Measurements from ENCODE around the gene ZFAND3. TPM values are rescaled to one million over a fixed set of nuclear protein-coding genes. Genes with fewer than 3 reads are reported as not detected.
A peak's percentile ranks its signal among the peaks of the same experiment; 100 is the strongest.

The ZFAND3 gene
- total RNA-seq, 1 experiment from 2014 or later, result 75.0 TPM

DNA sequence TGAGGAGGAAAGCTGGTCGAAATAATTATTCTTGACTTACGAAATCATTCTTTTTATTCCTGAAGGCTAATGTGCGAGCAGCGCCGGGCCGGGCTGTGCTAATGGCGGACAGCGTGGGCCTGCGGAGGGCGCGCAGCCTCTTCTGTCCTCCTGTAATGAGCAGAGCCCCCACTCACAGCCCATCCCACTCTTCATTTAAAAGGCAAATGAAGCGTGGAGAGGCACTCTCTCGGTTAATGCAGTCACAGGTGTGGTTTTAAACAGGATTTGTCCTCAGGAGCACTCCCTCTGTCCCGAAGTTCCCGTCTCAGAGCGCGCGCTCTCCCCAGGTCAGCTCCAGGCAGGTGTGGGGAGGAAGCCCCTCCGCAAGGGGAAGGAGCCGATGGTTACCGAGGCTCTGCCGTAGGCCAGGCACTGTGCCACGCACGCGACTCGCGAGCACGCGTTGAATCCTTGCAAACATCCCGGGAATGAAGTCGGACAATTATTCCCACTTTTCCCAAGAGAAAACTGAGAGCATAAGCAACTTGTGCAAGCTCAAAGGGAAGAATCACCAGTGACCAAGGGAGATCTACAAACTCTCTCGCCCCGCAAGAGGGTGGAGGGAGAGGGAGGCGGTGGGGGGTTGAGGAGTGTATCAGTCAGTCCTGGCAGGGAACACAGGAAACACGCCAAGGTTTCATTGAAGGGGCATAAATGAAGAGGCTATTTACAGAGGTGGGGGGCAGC, 35.5 kb upstream of the ZFAND3 start:
- Mint-ChIP-seq H3K4me1 (ENCODE audit: low read depth, unreplicated experiment) (peaks cover 29% of the 10 kb centered on the region), H3K27me3 (ENCODE audit: unreplicated experiment) (peaks cover 32% of the 10 kb centered on the region), H3K4me3 (ENCODE audit: low read depth, unreplicated experiment) (peak overlapping the region; percentile 57), H3K9me3 (ENCODE audit: low read depth, unreplicated experiment) (no peaks in the 10 kb centered on the region), H3K36me3 (ENCODE audit: insufficient read depth, unreplicated experiment) (no peaks in the 10 kb centered on the region), H3K27ac (ENCODE audit: unreplicated experiment) (no peak overlapping the region)
- BruUV-seq (replicated peaks), result no TSS peak
- CTCF ChIA-PET, result interaction anchor here (0.6 to 0.7 kb wide), 2 partner anchors 129 to 412 kb away, joined by 3 read pairs; no protein-coding TSS in a partner anchor
- intact Hi-C loops (cut with micrococcal nuclease; ENCODE audit: unreplicated experiment), result no loop called here
- TF ChIP-seq, protein P1, sequence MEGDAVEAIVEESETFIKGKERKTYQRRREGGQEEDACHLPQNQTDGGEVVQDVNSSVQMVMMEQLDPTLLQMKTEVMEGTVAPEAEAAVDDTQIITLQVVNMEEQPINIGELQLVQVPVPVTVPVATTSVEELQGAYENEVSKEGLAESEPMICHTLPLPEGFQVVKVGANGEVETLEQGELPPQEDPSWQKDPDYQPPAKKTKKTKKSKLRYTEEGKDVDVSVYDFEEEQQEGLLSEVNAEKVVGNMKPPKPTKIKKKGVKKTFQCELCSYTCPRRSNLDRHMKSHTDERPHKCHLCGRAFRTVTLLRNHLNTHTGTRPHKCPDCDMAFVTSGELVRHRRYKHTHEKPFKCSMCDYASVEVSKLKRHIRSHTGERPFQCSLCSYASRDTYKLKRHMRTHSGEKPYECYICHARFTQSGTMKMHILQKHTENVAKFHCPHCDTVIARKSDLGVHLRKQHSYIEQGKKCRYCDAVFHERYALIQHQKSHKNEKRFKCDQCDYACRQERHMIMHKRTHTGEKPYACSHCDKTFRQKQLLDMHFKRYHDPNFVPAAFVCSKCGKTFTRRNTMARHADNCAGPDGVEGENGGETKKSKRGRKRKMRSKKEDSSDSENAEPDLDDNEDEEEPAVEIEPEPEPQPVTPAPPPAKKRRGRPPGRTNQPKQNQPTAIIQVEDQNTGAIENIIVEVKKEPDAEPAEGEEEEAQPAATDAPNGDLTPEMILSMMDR (IDR thresholded peaks at IDR 0.05; ENCODE audit: unreplicated experiment), result no peak
- no peak for DNase-seq

DNA sequence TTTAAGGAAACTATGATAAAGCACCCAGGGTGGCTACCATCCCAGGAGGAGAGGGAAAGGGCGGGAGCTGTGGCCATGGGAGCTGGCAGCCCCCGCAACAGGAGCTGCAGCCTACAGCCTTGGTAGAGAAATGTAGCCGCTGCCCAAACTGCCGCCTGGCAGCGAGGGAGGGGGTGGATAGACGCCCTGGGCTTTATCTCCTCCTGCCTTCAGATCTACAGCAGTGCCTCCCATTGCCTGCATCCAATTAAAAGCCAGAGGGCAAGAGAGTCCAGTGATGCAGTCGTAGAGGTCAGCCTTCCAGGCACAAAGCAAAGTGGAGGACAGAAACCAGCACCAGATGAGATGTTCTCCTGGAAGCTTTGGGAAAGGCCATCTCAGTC, 35.0 kb upstream of the ZFAND3 start:
- no peak overlapping the region for H3K4me3 Mint-ChIP-seq (ENCODE audit: low read depth, unreplicated experiment)
- no TSS peak for BruUV-seq (replicated peaks)
- H3K4me1 Mint-ChIP-seq (ENCODE audit: low read depth, unreplicated experiment), result peaks cover 24% of the 10 kb centered on the region
- H3K27me3 Mint-ChIP-seq (ENCODE audit: unreplicated experiment), result peaks cover 32% of the 10 kb centered on the region
- H3K9me3 Mint-ChIP-seq (ENCODE audit: low read depth, unreplicated experiment), result no peaks in the 10 kb centered on the region
- CTCF ChIA-PET, result interaction anchor here (0.6 kb wide), 1 partner anchor 412 kb away, joined by 3 read pairs; no protein-coding TSS in a partner anchor
- no peaks in the 10 kb centered on the region for H3K36me3 Mint-ChIP-seq (ENCODE audit: insufficient read depth, unreplicated experiment)
- no peak for DNase-seq
- intact Hi-C loops (cut with micrococcal nuclease; ENCODE audit: unreplicated experiment), result no loop called here
- H3K27ac Mint-ChIP-seq (ENCODE audit: unreplicated experiment), result no peak overlapping the region
- TF ChIP-seq, protein P1 (IDR thresholded peaks at IDR 0.05; ENCODE audit: unreplicated experiment), result no peak

DNA sequence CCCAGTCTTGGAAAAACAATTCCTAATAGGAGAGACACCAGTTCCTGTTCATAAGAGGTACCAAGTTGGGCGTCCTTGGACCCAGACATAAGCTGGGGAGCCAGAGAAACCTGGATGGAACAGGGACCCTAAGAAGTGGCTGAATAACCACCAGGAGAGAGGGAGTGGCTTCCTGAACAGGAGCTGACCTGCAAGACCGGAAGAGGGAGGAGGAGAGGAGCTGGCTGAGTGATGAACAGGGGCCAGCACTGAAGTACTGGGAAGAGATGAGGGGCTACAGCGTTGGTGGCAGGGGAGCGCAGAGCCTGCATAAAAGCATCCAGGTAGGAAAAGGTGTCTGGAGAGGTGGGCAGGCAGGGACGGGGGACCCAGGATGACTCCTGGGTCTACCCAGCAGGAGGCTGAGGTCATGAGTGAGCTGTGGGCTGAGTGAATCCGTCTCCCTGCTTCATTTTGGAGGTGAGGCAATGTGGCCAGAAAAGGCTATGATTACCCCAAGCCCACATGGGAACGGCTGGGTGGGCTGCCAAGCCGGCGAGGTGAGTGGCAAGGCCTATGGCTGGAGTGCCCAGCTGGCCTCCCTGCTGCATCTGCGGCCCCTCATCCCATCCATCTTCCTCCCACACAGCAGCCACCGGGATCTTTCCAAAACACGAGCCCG, 34.4 kb upstream of the ZFAND3 start:
- H3K27ac Mint-ChIP-seq (ENCODE audit: unreplicated experiment), result no peak overlapping the region
- BruUV-seq (replicated peaks), result no TSS peak
- DNase-seq, result no peak
- TF ChIP-seq, protein P1 (IDR thresholded peaks at IDR 0.05; ENCODE audit: unreplicated experiment), result no peak
- H3K27me3 Mint-ChIP-seq (ENCODE audit: unreplicated experiment), result peaks cover 32% of the 10 kb centered on the region
- H3K4me3 Mint-ChIP-seq (ENCODE audit: low read depth, unreplicated experiment), result no peak overlapping the region
- CTCF ChIA-PET, result no interaction called here
- peaks cover 24% of the 10 kb centered on the region for H3K4me1 Mint-ChIP-seq (ENCODE audit: low read depth, unreplicated experiment)
- intact Hi-C loops (cut with micrococcal nuclease; ENCODE audit: unreplicated experiment), result no loop called here
- H3K9me3 Mint-ChIP-seq (ENCODE audit: low read depth, unreplicated experiment), result no peaks in the 10 kb centered on the region
- no peaks in the 10 kb centered on the region for H3K36me3 Mint-ChIP-seq (ENCODE audit: insufficient read depth, unreplicated experiment)

DNA sequence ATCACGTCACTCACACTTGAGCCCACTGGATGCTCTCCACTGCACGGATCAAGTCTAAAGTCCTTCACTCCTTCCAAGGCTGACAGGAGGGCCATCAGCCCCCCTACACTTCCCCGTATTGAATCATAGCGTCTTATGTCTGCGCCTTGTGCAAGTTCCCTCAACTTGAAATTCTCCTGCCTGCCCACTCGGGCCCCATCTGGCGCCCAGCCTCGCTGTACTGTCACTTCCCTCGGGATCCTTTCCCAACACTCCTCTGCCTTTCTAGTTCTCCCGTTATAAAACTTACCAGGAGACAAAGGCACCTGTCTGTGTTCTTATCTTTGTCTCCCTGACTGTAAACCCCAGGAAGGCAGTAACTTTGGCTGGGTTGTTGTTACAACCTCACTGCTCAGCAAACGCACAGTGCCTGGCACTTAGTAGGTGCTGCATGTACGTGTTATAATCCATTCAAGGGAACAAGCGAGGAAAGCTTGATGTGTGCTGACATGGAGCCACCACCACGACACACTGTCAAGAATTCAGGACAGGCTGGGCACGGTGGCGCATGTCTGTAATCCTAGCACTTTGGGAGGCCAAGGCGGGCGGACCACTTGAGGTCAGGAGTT, 33.8 kb upstream of the ZFAND3 start:
- Mint-ChIP-seq H3K27ac (ENCODE audit: unreplicated experiment) (no peak overlapping the region), H3K9me3 (ENCODE audit: low read depth, unreplicated experiment) (no peaks in the 10 kb centered on the region), H3K27me3 (ENCODE audit: unreplicated experiment) (peaks cover 32% of the 10 kb centered on the region), H3K36me3 (ENCODE audit: insufficient read depth, unreplicated experiment) (no peaks in the 10 kb centered on the region), H3K4me1 (ENCODE audit: low read depth, unreplicated experiment) (peaks cover 27% of the 10 kb centered on the region), H3K4me3 (ENCODE audit: low read depth, unreplicated experiment) (no peak overlapping the region)
- DNase-seq, result no peak
- intact Hi-C loops (cut with micrococcal nuclease; ENCODE audit: unreplicated experiment), result no loop called here
- TF ChIP-seq, protein P1 (IDR thresholded peaks at IDR 0.05; ENCODE audit: unreplicated experiment), result no peak
- CTCF ChIA-PET, result interaction anchor here (0.6 kb wide), 1 partner anchor 14 kb away, joined by 5 read pairs; no protein-coding TSS in a partner anchor
- BruUV-seq (replicated peaks), result no TSS peak

Data from Calu3 (cell line).